GM21526 (cell line): ENCODE data around the gene TBC1D24.
A peak's percentile ranks its signal among the peaks of the same experiment; 100 is the strongest.

Experiments
- ATAC-seq: cut with Tn5 transposase; IDR thresholded peaks from one replicate; pipeline ENCODE4 v1.9.1; 2021; ENCODE audit warnings: moderate library complexity; ENCODE audit not compliant: unreplicated experiment, low FRiP score

TBC1D24 gene

DNA sequence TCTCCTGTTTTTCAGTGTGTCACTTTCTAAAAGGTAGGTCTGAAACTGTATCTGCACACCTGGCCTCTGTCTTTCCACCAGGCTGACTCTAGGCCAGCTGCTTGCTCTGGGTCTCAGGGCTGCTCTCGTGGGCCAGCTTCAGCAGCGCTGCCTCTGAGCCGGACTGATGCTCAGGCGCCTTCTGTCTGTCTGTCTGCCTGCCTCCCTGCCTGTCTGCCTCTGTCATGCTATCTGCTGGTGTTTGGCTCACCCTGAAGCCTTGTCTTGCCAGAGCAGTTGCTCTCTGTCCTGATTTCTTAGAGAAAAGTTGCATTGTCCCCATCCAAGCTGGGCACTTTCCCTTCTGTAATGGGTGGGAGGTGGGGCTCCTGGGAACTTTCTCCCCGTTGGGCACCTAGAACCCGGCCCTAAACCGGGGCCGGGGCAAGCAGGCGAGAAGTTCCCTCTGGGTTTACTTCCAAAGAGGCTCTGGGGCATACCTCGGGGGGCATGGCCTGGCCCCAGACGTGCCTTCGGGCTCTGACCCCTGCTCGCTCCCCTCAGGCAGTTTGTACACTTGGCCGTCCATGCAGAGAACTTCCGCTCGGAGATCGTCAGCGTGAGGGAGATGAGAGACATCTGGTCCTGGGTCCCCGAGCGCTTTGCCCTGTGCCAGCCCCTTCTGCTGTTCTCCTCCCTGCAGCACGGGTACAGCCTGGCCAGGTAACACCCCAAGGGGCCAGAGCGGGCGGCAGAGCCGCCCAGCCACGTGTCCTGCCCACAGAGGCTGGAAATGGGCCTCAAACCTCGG lies 23.0 kb downstream of the TBC1D24 start:
- ATAC-seq: no peak

DNA sequence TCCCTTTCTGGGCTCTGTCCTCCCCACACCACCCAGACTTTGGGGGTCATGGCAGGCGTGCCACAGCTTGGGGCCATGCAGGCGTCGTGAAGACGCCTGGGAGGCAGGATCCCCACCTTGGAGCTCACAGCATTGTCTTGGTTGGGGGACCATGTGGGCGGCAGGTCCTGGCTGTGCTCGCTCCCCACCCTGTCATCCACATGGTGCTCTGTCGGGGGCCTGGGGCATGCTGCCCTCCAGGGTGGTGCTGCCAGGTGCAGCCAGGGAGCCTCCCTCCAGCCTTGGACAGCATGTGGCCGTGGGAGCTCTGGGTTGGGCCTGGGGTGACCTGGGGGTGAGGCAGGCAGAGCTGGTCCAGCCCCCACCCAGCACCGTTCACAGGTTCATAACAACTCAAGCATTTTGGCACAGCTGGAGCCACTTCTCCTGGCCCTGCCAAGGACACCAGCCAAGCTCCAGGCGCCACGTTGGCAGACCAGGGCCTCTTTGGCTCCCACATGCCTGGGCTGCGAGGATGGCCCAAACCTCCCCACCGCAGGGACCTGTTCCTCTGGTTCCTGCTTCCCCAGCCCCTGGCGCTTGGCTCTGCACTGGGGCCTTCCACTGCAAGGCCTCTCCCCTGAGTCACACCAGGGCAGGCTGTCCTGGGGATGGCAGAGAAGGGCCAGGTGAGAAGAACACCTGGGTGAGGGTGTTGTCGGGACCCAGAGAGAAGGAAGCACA lies 23.8 kb downstream of the TBC1D24 start:
- ATAC-seq: no peak

DNA sequence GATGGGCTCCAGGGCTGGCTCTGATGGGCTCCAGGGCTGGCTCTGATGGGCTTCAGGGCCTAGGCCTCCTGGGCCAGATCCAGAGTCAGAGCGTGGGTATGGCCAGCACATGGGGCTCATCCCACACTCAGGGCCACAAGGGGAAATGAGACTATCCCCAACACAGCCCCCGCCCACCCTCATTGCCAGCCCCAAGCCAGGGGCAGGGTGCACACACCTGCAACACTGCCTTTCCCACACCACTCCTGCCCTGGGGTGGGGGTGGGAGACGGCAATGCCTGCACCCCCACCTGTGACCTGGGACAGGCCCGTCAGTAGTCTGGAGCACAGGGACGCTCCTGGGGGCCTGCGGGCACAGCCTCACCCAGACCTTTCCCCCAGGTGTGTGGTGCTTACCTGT lies 24.5 kb downstream of the TBC1D24 start:
- ATAC-seq: no peak

DNA sequence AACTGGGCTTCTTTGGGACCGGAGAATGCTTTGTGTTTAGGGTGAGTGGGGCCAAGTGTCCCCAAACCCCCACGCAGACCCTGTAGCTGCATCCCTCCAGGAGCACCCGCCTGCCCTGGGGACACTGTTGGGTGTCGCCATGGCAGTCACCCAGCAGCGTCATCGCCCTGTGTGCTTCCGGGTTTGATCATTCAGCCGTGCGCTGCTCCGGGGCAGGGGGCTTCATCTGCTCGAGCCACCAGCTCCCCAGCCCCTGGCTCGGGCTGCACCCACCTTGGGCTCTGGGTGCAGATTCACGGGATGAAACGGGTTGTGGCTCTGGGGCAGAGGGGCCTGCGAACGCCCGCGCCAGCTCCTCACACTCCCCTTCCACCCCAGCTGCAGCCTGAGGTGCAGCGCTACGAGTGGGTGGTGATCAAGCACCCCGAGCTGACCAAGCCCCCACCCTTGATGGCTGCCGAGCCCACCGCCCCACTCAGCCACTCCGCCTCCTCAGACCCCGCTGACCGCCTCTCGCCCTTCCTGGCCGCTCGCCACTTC lies 25.0 kb downstream of the TBC1D24 start:
- no peak for ATAC-seq

DNA sequence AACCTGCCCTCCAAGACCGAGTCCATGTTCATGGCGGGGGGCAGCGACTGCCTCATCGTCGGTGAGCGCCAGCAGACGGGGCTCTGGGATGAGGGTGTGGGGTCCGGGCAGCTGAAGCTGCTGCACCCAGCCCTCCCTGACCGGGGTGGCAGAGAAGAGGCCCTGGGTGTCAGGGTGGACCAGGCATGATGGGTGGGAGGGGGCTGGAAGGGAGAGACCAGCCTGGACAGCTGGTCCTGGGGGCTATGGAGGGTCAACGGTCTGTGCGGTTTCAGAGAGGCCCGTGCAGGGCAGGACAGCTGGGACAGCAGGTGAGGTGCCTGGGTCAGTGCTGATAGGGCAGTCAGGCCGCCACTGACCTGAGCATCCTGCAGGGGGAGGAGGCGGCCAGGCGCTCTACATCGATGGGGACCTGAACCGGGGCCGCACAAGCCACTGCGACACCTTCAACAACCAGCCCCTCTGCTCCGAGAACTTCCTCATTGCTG lies 25.5 kb downstream of the TBC1D24 start:
- no peak for ATAC-seq

DNA sequence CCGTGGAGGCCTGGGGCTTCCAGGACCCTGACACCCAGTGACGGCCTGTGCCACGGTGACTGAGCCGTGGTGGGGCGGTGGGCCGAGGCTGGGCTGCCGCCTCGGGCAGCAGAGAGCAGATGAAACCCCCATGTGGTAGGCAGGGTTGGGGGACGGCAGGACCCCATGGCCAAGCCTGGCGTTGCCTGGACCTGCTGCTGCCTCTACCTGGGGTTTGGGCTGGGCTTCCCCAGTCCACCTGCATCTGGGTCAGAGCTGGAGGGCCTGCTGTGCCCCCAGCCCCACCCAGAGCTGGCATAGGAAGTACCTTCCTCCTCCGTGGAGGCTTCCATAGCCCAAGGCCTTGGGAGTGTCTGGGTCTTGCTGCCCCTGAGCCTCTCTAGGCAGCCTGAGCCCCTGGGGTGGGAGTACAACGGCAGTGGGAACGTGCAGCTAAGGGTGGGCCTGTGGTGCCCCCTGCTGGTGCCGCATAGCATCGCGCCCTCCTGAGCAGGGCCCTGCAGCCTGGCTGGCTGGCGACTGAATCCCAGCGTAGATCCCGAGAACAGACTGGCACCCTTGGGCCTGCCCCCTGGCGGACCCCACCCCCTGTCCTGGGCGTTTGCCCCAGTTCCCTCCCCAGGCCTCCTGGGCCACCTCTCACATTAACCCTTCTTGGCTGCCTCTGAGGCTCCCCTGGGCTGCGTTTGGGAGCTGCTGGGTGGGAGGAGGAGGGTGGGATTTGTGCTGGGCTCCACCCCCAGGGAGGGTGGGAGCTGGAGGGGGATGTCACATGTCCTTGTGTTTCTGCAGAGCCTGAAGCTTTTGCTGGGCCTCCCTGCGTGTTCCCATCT lies 26.2 kb downstream of the TBC1D24 start:
- ATAC-seq: no peak

DNA sequence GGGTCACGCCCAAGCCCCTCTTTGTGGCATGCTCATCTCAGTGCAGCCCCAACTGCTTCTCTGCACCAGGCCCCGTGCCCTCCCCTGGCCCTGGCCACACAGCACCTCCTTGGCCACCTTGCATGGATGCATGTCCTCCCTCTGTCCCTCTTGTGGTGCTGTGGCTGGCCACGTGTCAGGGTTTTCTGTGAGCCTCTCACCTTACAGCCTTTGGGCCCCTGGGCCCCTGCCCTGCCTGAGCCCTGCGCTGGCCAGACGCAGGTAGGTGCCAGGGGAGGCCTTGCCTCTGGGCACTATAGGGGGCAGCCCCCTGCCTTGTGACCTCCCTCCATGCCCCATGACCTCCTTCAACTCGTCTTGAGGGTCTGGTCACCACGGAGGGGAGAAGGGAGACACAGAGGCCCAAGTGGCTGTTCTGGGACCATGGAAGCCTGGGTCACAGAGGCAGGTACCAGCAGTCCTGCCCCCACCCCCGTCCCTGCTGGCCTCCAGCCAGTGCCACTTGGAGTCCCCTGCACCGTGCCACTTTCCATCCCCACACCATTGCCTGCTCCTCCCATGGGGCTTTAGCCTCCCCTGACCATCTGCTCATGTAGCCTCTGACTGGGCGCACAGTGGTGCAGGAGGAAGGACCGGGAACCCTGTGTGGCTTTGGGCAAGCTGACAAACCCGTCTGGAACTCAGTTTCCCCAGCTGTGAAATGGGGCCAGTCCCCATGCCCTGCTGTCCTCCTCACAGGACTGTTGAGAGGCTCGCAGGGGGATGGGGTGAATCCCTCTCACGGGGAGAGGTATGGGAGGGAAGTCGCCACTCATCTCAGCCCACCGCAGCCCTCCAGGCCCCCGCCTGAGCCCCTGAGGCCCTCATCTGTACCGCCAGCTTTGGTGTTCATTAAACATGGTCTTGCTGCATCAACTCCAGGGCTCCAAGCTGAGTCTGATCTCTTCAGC lies 27.3 kb downstream of the TBC1D24 start:
- no peak for ATAC-seq

DNA sequence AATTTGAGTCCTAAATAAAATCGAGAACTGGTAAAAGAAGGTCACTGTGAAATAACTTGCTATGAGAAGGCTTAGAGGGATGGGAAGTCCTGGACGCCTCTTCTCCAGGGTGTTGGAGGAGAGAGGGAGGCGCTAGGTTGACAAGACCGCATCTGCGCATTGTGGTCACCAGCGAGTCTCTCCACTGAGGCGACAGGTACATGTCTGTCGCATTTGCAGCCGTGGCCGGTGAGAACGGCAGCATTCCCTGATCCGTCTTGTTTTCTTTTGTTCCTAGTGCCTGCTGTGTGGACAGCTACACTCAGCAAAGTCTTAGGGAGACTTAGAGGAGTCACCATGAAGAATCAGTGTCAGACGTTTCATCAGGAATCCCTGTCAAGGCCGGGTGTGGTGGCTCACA lies 30.8 kb downstream of the TBC1D24 start:
- no peak for ATAC-seq

DNA sequence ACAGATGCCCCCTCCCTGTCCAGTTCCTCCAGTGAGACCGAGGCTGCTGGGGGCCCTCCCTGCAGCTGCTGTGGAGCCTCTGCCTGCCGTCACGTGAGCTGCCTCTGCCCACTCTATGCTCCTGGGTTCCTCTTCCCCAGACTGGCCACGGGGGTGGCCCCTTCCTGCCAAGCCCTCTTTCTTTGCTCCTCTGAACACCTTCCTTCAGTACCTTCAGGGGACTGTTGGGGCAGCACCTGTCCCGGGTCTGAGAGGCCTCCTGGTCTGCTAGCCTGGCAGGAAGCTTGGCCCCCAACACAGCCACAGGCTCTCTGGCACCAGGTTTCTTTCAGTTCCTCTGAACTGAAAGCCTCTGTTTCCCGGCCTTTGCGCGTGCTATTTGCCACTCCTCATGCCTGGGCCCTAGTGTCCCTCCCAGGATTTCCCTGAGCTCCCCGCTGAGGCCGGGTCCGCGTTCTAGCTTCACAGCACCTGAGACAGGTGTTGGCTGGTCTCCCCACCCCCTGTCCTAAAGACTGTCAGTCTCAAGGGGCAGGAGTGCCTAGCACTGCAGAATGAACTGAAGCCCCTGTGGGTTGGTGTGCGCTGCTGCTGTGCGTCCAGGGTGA lies 32.2 kb downstream of the TBC1D24 start:
- no peak for ATAC-seq

DNA sequence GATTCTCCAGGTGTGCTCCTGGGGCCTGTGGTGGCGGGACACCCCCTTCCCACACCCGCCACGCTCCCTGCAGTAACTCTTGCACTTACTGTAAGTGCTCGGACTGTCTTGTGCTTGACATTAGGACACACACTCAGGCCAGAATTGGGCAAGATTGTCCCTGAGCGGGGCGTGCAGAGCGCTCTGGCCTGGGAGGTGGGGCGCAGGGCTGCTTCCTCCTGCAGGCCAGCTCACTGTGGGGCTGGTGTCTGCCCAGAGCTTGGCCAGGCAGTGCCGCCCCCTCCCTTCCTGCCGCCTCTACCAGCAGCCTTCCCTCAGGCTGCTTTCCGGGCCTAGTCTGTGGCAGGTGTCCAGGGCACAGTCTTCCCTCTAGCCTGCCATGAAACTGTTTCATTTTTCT lies 32.7 kb downstream of the TBC1D24 start:
- no peak for ATAC-seq

DNA sequence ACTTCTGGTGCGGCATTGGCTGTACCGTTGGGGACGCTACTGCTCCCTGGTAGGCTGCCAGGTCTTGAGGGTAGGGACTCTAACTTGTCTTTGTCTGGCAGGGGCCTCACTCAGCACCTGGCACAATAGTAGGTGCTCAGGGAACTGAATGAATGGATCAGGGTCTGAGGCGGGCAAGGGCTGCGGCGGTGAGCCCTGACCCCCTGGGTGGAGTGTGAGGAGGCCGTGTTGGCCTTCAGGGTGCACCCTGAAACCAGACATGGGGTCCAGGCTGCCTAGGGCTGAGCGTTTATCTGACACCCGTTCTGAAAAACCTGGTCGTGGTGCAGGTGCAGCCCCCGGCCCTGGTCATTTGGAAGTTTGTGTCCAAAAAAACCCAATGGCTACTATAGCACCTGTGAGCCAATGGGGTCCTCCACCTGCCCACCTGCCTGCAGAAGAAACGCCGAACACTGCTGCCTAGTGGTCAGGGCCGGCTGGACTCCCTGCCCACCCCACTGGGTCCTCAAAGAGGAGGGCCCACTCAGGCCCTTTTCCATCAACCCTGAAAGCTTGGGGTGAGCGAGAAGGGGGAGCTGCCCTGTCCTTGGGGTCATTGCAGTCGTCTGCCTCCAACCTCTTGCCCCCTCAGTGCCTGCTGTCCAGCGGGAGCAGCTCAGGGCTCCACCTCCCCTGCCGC lies 33.9 kb downstream of the TBC1D24 start:
- ATAC-seq: no peak

DNA sequence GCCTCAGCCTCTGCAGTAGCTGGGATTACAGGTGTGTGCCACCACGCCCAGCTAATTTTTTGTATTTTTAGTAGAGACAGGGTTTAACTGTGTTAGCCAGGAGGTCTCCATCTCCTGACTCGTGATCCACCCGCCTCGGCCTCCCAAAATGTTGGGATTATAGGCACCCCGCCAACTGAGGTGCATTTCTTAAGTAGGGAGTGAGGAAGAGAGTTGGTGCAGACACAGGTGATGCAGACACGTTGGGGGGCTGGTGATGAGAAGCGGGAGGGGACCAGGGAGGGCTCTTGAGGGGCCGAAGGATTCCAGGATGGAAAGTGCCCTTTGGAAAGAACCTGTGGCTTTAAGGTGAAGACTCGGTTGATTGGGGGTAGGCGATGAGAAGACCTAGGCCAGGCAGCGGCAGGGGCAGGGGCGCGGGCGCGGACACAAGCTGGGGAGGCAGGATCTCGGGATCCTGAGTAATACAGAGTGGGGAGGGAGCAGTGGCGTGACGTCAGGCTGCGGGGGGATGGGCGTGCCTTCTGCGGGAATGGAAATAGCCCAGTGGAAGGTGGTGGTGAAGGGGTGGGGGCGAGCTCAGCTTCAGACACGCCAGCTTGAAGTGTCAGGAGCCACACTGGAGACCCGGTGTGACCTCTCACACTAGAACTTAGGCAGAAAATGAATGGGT lies 36.3 kb downstream of the TBC1D24 start:
- ATAC-seq: no peak

DNA sequence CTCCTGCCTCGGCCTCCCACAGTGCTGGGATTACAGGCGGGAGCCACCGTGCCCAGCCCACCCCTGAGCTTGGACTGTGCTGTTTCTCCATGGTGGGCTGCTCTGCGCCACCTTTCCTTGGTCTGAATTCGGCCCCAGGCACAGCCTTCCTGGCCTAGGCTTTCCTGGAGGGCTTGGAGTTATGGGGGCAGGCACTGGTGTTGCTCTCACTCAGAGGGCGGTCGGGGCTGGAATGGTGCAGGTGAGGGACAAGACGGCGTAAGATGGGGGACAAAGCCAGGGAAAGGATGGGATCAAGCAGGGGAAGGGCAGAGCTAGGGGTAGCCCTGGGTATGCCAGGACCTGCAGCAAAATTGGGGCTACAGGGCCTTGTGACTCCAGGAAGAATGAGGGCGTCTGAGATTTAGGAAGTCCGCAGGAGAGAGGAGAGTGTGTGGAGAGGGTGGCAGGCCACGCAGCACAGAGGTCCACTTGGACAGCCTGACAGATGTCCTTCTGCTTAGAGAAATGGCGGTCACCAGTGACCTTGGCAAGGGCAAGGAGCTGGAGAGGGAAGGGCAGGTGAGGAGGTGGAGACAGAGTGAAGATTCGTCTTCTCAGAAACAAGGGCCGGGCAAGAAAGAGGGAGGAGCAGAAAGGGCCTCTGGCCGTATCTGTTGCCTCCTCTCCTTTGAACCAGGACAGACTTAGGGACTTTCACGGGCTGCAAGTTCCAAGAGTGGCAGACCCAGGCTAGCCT lies 37.2 kb downstream of the TBC1D24 start:
- ATAC-seq: no peak

DNA sequence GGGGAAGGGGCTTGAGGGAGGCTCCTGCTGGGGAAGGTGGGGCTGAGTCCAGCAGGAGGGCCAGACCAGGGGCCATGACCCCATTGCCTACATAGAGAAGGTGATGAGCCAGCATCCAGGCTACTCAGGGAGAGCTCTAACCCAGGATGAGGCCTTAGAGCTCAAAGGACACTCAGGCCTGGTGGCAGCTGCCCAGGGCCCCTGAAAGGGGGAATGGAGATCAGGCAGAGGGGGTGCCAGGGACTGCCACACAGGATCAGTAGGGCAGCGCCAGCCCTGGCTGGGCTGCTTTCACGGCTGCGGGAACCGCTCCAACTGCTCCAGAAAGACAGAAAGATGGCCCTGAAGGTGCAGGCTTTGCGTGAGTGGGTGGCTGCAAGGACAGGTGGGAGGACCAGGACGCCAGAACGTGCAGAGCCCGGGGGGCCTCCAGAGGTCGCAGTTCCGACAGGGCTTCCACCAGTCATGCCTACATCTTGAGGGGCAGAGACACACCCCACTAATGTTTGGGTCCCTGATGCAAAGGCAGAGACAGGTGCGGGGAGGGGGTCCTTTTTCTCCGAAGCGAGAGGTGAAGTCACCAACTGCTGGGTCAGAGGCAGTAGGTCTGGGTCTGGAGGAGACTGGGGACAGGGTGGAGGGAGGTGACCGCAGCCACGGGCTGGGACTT lies 37.9 kb downstream of the TBC1D24 start:
- no peak for ATAC-seq

DNA sequence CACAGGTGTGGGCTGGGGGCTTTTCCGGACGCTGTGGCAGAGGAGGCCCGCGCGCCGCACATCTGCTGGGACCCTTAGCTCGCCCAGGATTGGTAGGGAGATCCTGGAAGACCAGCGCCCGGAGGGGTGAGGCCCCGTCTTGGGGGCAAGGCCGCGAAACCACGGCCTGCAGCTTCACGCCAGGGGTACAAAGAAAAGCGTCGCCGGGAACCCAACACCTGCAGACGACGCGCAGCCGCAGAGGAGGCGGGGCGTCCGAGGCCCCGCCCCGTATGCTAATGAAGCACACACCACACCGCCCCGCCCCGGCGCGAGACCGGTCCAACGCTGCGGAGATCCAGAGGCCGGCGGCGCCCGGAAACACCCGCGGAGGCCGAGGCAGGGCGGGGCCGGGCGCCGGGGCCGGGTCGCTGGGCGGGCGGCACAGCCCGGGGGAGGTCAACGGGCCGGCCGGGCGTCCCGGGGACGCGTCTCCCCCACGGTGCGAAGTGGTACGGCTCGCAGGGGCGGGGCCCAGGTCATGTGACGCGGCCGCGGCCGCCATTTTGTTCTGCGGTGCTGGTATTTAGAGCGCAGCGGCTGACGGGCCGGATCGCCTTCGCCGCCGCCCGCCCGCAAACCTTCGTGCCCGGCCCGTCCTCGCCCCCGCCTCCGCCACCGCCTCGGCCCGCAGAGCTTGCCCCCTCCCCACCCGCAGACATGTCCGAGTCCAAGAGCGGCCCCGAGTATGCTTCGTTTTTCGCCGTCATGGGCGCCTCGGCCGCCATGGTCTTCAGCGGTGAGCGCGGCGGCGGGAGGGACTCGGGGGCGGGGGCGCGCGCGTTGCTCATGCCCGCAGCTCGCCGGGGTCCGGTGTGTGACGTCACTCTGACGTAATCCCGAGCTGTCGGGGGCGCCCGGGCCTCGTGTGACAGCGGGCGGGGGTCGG lies 38.7 kb downstream of the TBC1D24 start, which contains the start of gene ATP6V0C:
Gene ATP6V0C (plus strand): TSS at position 548 of the 928 bp plus-strand sequence. CDS start 152 bp downstream, at position 700.
- ATAC-seq: peak; percentile 57
